GM15510 (cell line): ENCODE measurements around the gene PFKFB3.

Source experiments
- POLR2A ChIP-seq: IDR thresholded peaks from 3 replicates; pipeline ENCODE4 v1.6.1; 2011; ENCODE audit warnings: borderline replicate concordance; ENCODE audit not compliant: insufficient read length; ENCODE audit errors: extremely low read depth

PFKFB3 gene

DNA sequence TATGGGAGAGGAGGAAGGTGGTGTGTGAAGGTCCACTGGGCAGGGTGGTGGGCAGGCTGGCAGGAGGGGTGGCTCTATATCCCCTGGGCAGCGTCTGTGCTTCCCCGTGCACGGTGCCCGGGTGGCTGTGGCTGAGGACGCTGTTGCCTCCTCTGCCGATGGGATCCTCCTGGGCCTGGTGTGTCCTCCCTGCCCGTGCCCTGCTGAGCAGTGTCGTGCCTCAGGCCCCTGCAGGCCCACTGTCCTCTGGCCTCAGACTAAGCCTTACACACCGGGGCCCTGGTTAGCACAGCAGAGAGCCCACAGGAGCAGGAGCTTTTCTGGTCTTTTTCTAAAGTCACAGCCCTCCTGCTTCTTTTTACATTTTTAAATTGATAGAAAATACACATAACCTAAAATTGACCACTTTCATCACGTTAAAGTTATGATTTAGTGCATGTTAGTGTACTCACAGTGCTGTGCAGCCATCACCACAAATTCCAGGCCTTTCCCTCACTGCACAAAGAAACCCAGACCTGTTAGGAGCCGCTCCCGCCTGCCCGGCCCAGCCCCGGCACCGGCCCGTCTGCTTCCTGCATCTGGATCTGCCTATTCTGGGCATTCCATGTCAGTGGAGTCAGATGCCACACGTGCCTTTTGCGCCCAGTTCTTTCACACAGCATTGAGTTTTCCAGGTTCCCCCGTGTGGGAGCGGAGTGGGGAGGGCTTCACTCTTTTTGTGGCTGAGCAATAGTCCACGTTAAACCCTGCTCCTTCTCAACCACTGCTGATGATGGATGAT, 19.4 kb downstream of the PFKFB3 start:
- TF ChIP-seq POLR2A = no peak

DNA sequence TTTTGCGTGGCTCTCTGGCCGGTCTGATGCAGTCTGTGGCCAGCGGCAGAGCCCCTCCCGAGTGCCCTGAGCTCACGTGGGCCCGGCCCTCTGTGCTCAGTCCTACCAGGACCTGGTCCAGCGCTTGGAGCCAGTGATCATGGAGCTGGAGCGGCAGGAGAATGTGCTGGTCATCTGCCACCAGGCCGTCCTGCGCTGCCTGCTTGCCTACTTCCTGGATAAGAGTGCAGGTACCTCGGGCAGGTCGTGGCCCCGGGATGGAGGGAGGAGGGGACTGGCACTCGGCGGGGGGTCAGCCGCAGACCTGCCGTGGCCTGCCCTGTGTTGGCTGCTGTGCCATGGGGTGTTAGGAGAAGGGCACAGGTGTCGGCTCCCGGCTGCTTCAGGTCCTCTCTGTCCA, 20.0 kb downstream of the PFKFB3 start:
- TF ChIP-seq POLR2A = no peak

DNA sequence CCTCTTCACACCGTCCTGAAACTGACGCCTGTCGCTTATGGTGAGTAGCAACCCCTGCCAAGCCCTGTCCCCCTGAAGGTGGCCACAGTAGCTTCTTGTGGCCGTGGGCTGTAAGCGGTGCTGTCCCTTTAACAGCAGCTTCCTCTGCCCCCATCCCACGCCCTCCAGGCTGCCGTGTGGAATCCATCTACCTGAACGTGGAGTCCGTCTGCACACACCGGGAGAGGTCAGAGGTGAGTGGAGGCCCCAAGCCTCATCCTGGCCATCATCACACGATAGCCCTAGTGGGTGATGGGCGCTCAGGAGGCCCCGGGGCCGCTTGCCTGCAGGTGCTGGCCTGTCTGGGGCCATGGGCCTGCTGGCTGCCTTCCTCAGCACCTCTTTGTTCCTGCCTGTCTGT, 21.2 kb downstream of the PFKFB3 start:
- TF ChIP-seq POLR2A = no peak

DNA sequence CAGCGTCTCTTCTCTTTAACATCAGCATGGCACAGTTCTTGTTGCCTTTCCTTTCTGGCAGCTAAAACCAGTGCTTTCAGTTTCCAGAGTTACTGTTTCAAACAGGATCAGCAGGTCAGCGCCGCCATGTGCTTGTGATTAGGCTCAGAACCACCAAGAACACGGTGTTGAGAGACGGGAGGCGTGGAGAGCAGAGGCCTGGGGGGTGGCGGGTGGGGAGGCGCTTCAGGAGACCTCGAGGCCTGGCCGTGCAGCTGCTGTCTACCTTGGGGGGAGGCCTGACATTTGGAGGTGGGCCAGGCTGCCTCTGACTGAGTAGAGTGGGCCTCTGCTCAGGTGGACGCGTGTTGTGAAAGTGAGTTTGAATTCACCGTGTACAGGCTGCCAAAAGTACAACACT, 22.0 kb downstream of the PFKFB3 start:
- no peak for TF ChIP-seq POLR2A

DNA sequence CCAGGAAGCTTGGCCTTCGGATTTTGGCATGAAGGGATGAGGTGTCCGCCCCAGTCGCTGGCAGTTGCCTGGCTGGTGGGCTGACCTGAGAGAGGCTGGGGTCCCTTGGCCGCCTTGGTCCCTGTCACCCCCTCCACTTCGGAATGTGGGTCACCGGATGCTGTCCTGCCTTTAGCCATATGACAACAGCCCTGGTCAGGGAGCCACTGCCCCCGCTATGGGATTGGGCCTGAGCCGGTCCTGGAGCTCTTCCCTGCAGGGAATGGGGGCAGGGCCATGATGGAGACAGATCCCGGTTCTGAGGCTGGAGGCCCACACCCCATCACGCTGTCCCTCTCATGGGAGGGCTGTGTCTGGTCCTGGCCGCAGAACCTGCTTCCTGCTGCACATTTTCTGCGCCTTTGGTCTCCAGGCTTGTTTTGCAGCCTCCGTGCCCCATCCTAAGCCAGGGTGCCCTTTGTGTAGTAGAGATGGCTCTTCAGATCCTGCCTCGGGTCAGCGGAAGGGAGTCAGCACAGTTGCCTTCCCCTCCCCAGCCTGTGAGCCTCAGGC, 22.6 kb downstream of the PFKFB3 start:
- TF ChIP-seq POLR2A = no peak

DNA sequence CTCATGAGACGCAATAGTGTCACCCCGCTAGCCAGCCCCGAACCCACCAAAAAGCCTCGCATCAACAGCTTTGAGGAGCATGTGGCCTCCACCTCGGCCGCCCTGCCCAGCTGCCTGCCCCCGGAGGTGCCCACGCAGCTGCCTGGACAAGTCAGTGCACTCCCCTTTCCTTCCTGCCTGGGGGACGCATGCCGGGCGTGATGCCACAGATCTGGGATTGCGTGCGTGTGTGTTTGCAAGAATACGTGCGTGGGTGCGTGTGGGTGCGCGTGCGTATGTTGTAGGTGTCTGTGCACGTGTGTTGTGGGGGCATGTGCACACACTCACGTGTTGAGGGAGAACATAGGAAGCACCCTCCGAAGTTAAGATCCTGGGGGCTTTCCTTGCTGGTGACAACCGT, 23.5 kb downstream of the PFKFB3 start:
- TF ChIP-seq POLR2A = no peak

DNA sequence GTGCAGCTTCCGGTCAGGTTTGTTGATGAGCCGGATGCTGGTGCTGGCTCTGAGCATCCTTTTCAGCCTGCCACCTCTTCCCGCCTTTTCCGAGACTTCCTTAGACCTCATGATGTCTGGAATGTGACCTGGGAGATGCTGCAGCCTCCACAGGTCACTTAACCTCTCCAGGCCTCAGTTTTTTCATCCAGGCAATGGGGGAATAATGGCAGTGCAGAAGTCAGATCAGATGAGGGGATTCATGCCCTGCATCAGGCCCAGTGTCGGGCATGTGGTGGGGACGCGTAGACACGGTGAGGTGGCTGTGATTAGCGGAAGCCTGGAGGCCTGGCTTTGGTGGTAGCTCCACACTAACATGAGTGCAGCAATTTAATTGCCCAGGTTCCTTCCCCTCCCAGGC, 24.6 kb downstream of the PFKFB3 start:
- TF ChIP-seq POLR2A = no peak

DNA sequence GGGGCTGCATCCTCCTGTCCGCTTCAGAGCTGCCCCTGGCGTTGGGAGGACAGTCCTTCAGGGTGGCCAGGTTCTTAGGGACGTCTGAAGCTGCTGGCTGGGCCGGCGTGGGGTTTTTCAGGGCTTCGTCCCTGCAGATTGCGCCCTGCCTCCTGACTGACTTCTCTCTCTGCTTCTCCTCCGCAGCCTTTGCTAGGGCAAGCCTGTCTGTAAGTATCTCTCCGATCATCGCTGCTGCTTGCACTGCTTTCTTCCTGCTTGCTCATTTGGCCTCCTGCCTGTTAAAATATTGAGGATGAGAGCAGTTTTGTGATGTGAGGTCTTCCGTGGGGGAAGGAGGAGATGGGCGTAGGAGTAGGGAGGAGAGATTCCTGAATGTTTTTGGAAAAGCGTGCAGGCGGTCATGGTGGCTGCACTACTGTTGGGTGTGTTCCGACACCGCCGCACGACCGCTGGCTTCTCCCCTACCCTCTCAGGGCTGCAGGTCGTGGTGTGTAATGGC, 25.3 kb downstream of the PFKFB3 start:
- no peak for TF ChIP-seq POLR2A

DNA sequence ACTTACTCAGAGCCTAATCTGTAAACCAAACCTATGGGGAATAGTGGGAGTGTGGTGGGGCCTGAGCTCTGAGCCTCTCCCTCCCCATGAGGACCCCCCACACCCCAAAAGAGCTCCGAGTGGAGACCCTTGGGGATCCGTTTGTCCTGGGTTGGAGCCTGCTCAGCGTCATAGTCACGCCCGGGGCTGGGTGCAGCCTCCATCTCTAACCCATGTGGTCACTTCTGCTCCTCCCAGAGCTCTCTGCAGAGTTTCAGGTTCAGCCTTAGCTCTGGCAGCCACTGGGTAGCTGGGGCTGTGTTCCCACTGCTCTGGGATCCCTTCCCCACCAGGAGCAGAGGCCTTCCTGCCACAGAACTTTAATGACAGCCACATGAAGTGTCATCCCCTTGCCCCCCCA, 25.9 kb downstream of the PFKFB3 start:
- no peak for TF ChIP-seq POLR2A

DNA sequence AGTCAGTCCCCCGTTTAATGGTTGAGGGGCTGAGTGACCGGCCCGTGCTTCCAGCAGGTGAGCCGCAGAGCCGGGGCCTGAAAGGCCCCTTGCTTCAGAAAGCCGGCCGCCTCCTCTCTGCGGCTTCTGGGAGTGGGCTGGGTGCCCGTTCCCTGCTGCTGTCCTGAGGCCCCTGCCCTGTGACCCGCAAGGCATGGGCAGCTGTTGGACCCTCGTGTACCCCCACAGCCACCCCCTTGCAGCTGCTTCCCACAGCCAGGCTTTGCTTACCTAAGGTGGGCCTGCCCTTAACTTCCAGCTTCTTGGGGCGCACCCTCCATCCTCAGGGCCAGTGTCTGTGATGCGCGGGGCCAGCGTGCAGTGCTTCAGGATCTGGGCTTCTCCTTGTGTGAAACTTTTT, 26.6 kb downstream of the PFKFB3 start:
- no peak for TF ChIP-seq POLR2A

DNA sequence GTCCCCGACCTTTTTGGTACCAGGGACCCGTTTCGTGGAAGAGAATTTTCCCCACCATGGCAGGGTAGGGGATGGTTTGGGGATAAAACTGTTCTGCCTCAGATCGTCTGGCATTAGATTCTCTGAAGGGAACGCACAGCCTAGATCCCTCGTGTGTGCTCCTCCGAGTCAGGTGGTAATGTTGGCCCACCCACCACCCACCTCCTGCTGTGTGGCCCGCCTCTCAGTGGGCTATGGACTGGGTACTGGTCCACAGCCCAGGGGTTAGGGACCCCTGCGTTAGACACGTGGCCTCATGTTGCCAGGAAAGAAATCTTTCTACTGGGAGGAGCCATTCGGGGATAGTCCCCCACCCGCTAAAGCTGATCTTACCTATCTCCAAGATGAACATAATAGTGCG, 27.0 kb downstream of the PFKFB3 start:
- no peak for TF ChIP-seq POLR2A

DNA sequence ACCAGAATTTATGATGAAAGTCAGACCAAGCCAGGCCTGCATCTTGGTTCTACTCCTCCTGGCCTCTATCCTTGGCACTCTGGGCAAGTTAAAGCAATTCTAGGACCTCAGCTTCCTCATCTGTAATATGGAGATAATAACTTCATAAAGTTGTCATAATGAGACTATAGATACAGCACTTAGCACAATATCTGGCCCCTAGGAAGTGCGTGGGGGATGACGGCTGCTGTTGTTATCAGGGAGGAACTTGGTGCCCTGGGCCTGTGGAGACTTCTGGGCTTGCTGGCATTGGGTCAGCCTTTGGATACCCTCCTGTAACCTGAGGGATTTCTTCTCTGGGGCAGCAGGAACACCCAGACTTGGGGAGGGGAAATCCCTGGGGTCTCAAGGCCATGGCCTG, 27.6 kb downstream of the PFKFB3 start:
- no peak for TF ChIP-seq POLR2A

DNA sequence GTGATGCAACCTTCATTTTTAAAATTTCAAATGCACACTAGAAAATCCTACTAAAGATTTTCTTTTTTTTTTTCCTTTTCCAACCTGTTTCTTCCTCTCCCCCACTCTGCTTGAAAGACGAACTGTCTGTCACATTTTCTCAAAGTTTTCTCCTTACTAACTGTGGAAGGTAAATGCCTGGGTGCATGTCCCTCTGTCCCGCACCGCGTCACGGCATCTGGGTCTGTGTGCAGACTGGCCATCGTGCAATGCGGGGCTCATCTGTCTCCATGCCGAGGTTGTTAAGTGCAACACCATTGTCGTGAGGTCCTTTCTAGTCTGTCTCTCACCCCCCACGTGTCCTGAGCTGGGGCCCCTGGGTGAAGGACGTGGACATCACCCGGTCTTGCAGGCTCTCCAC, 28.4 kb downstream of the PFKFB3 start:
- no peak for TF ChIP-seq POLR2A

DNA sequence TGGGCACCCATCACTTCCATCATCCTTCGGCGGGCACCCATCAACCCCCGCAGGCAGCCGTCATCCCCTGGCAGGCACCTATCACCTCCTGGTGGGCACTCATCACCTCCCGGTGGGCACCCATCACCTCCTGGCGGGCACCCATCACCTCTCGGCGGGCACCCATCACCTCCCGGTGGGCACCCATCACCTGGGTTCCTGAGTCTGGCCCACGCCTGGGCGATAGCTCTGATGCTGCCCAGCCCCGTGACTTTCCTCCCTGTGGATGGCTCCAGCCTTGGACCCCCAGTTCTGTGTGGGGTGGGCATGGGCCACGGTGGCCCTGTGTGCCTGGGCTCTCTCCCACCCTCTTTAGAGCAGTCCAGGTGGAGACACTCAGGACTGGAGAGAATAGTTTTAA, 29.0 kb downstream of the PFKFB3 start:
- no peak for TF ChIP-seq POLR2A

DNA sequence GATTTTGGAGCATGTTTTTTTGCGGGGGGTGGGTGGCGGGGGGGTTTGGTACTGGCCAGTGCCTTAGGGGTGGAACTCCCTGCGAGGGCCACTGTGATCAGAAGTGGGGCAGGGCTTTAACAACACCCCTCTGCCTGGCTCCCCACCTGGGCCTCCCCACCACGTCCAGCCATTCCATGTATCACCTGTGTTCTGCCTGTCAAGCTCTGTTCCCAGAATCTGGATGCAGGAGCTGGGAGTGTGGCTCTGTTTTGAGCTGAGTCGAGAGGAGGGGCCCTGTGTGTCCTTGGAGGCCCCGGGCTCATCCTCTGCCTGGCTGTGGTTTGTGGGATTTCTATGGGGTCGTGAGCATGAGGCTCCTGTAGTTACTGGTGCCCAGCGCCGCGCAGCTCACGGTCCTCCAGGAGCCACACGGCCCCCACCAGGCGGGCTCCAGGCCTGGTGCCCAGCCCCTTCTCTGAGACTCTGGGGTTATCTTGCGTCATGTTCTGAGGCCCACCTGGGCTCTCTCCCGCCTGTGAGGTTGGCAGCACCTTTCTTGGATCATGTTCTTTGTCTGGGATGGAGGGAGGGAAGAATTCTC, 29.6 kb downstream of the PFKFB3 start:
- no peak for TF ChIP-seq POLR2A
